SKM-1 treated with dmso at 0.1 percent for 144 hours (cell line): Measurements from ENCODE around the gene INTS1.

ENCODE experiments used
- DNase-seq: peaks from one replicate; lab custom pipeline; 2025; ENCODE audit not compliant: unreplicated experiment; lab: John Stamatoyannopoulos, UW

INTS1 gene

GRCh38 chr7:1509226-1509625 lies 5.0 kb upstream of the INTS1 start:
- no peak for DNase-seq

GRCh38 chr7:1508277-1508758 lies 4.1 kb upstream of the INTS1 start:
- DNase-seq: no peak

- peak; percentile 64 for DNase-seq
These were observed 1.8 kb upstream of the INTS1 start for GRCh38 chr7:1505731-1506550.

GRCh38 chr7:1503390-1503789 lies 799 bp downstream of the INTS1 start:
- DNase-seq: no peak

- no peak for DNase-seq
These were observed 1.3 kb downstream of the INTS1 start for GRCh38 chr7:1502845-1503244.

GRCh38 chr7:1501487-1502270 lies 2.5 kb downstream of the INTS1 start:
- no peak for DNase-seq

- no peak for DNase-seq
These were observed 4.0 kb downstream of the INTS1 start for GRCh38 chr7:1500064-1500807.

GRCh38 chr7:1499367-1500029 lies 4.7 kb downstream of the INTS1 start:
- no peak for DNase-seq

GRCh38 chr7:1498370-1499305 lies 5.6 kb downstream of the INTS1 start:
- DNase-seq: no peak

GRCh38 chr7:1497293-1497927 lies 6.8 kb downstream of the INTS1 start:
- DNase-seq: no peak

GRCh38 chr7:1496531-1497292 lies 7.5 kb downstream of the INTS1 start:
- no peak for DNase-seq

- no peak for DNase-seq
These were observed 8.5 kb downstream of the INTS1 start for GRCh38 chr7:1495564-1496242.

- no peak for DNase-seq
These were observed 9.2 kb downstream of the INTS1 start for GRCh38 chr7:1494866-1495563.

- DNase-seq: no peak
These were observed 9.7 kb downstream of the INTS1 start for GRCh38 chr7:1494447-1494846.

- DNase-seq: no peak
These were observed 10.6 kb downstream of the INTS1 start for GRCh38 chr7:1493571-1493970.

- DNase-seq: no peak
These were observed 11.1 kb downstream of the INTS1 start for GRCh38 chr7:1493129-1493528.

GRCh38 chr7:1492640-1493039 lies 11.5 kb downstream of the INTS1 start:
- no peak for DNase-seq
